GM12892 (cell line): ENCODE measurements around the gene DNAJC7.

ENCODE experiments used
- POLR2A ChIP-seq: IDR thresholded peaks from 2 replicates; pipeline ENCODE4 v1.6.1; 2011; ENCODE audit warnings: low read depth, low read length, control low read depth
- POLR2AphosphoS5 ChIP-seq: IDR thresholded peaks from 2 replicates; pipeline ENCODE4 v1.6.1; 2011; ENCODE audit warnings: low read depth, low read length, control low read depth
- TAF1 ChIP-seq: IDR thresholded peaks from 2 replicates; pipeline ENCODE4 v1.6.1; 2011; ENCODE audit warnings: low read depth, mild to moderate bottlenecking, control low read depth, low read length, borderline replicate concordance

GRCh38 chr17:42017866-42018200, 594 bp upstream of the DNAJC7 start:
- TF ChIP-seq POLR2A (no peak), POLR2AphosphoS5 (no peak), TAF1 (no peak)
